ENCODE measurements around the gene ZNF628.

ZNF628 gene

GRCh38 chr19:55530996-55531395 lies 54.6 kb downstream of the ZNF628 start:
- no peak for DNase-seq (ENCODE audit: low read depth)

All from activated T-cell treated with anti-CD3 and anti-CD28 coated beads for 24 hours (primary cell).